Heart right ventricle (tissue), 16 donors: ENCODE measurements around the gene SIVA1. TPM values are rescaled to one million over a fixed set of nuclear protein-coding genes. Genes with fewer than 3 reads are reported as not detected.

Experiments
- ATAC-seq, 8 donors: fragments of 200-7000 bp; cut with Tn5 transposase; one replicate each; pipeline ENCODE4 v1.9.1; 2020; ENCODE audit warnings: mild to moderate bottlenecking in 8 of 8, moderate library complexity in 8 of 8, moderate number of reproducible peaks in 1 of 8
- DNase-seq, 2 donors: peaks; one replicate each; pipeline ENCODE4 v3.0.0-alpha.2; 2020
- H3K27ac ChIP-seq, 10 donors: fragments of 200-600 bp; sonication (generic) in 2 of 10; one replicate each; pipeline versions ENCODE4 v1.5.0 to v1.8.0; 2020 to 2022; ENCODE audit warnings: mild to moderate bottlenecking in 3 of 10
- H3K27me3 ChIP-seq, 7 donors: fragments of 200-600 bp; one replicate each; pipeline ENCODE4 v1.8.0; 2021 to 2022; ENCODE audit warnings: mild to moderate bottlenecking in 2 of 7
- H3K36me3 ChIP-seq, 9 donors: fragments of 200-600 bp; sonication (generic) in 1 of 9; one replicate each; pipeline versions ENCODE4 v1.5.0 to v1.8.0; 2020 to 2022; ENCODE audit warnings: mild to moderate bottlenecking in 2 of 9
- H3K4me1 ChIP-seq, 9 donors: fragments of 200-600 bp; sonication (generic) in 1 of 9; one replicate each; pipeline versions ENCODE4 v1.5.0 to v1.8.0; 2020 to 2022; ENCODE audit warnings: mild to moderate bottlenecking in 4 of 9
- H3K4me3 ChIP-seq, 10 donors: fragments of 200-600 bp; sonication (generic) in 2 of 10; one replicate each; pipeline versions ENCODE4 v1.5.0 to v1.8.0; 2020 to 2022; ENCODE audit warnings: mild to moderate bottlenecking in 7 of 10, moderate library complexity in 2 of 10
- H3K9me3 ChIP-seq, 11 donors: fragments of 200-600 bp in 10 of 11; sonication (generic) in 2 of 11; one replicate each; pipeline versions ENCODE4 v1.5.0 to v1.8.0; 2013 to 2022; ENCODE audit warnings: mild to moderate bottlenecking in 2 of 11, control low read depth in 1 of 11, moderate library complexity in 1 of 11
- CTCF ChIP-seq, 9 donors: fragments of 200-600 bp; sonication (generic) in 2 of 9; IDR thresholded peaks; one replicate each; pipeline versions ENCODE4 v1.5.0 to v1.8.0; 2021 to 2022; ENCODE audit warnings: antibody characterized with exemption in 9 of 9, mild to moderate bottlenecking in 5 of 9, moderate library complexity in 1 of 9
- WGBS, 2 donors: extraction: QIAGEN DNeasy Blood & Tissue Kit; methylation state at CpG; one replicate each; pipeline ENCODE4 v1.1.7; 2013; ENCODE audit warnings: inconsistent platforms in 1 of 2; 5-methylcytosine and 5-hydroxymethylcytosine counted together
- intact Hi-C, 10 donors: fragments of 100-400 bp; cut with DNase I; formaldehyde crosslinking; loops; one replicate each; pipeline versions ENCODE4 v1.11.1 to v1.14.2; 2022
- polyA plus RNA-seq, 2 donors: library from polyadenylated mRNA; stranded (reverse); fragments of 200-250 nt; gene quantifications; one replicate each; pipeline ENCODE4 v1.2.3, GENCODE V29; 2013
- total RNA-seq, 10 donors: library from RNA; stranded (reverse); fragmentation: NEBNext Ultra II Directional in 3 of 10; extraction: Animal tissue kit (Norgen Biotek cat#: 25700) in 3 of 10; gene quantifications; one replicate each; pipeline versions ENCODE4 v1.2.1 to v1.2.4, GENCODE V29; 2021 to 2023
- donor health status: Arrhythmogenic right ventricular cardiomyopathy.
- donor health status: ischemic (EF 13 %, LVEDD 7.1; RV severe dilation, severe dysfunction).
- donor health status: healthy with polysubstance abuse.
- donor health status: DM: no; HTN: yes; CAD: no.
- donor health status: DM: no; HTN: no; CAD: no.
- donor health status: ischemic (EF 25% LVEDD 6.9; RV normal size, moderate dysfunction).
- donor health status: ischemic (EF 25% LVEDD 5.7; RV mildly dilated, moderate dysfunction).
- donor health status: healthy.
- donor health status: DM: yes; HTN: yes; CAD: no.
- donor health status: Ischemic cardiomyopathy.
- donor health status: ischemic (EF 35%, LVEDD 5.7; RV mildly dilated, moderate dysfunction).
- donor health status: nonischemic (EF 11% LVEDD 7.7; RV severe dilation, severe dysfunction).
- donor health status: DM: yes; HTN: yes; CAD: no.
- donor health status: PGD.
- donor health status: ischemic (EF 29% LVEDD 5.4; RV normal size, mild dysfunction).
- donor health status: nonischemic (EF 23%, LVEDD 6.1; RV moderate dilation, normal function).

SIVA1 gene
- total and polyA plus RNA-seq, 12 donors = 43.3 to 203 (median 53.0) TPM

- no peak overlapping the region for H3K4me3 ChIP-seq
- intact Hi-C loops = no loop called here
- H3K9me3 ChIP-seq = no peaks in the 10 kb centered on the region
- no peak for TF ChIP-seq CTCF (IDR thresholded peaks at IDR 0.05)
- DNase-seq (no peak), ATAC-seq (no peak)
- H3K4me1 ChIP-seq = peaks cover 0 to 8% (median 0%) of the 10 kb centered on the region in 9 donors
- H3K27me3 ChIP-seq = no peaks in the 10 kb centered on the region
- H3K36me3 ChIP-seq = peaks cover 0 to 65% (median 8%) of the 10 kb centered on the region in 9 donors
- WGBS, 2 donors = 92 to 93% methylated on average over 24 of the region's 24 CpGs
- no peak overlapping the region for H3K27ac ChIP-seq
Observed at GRCh38 chr14:104780513-104781030, 27.6 kb downstream of the SIVA1 start.

GRCh38 chr14:104781271-104782077 lies 28.5 kb downstream of the SIVA1 start:
- intact Hi-C loops = no loop called here
- TF ChIP-seq CTCF (IDR thresholded peaks at IDR 0.05) = no peak
- Histone ChIP-seq H3K27me3 (no peaks in the 10 kb centered on the region), H3K4me1 (peaks cover 0 to 14% (median 2%) of the 10 kb centered on the region in 9 donors), H3K9me3 (no peaks in the 10 kb centered on the region), H3K36me3 (peaks cover 0 to 60% (median 5%) of the 10 kb centered on the region in 9 donors), H3K4me3 (no peak overlapping the region), H3K27ac (no peak overlapping the region)
- DNase-seq (no peak), ATAC-seq (no peak)
- 89 to 91% methylated on average over 20 of the region's 20 CpGs for WGBS, 2 donors

- WGBS, 2 donors = 91 to 92% methylated on average over 25 to 28 of the region's 28 CpGs
- intact Hi-C loops = no loop called here
- DNase-seq = no peak
- H3K36me3 ChIP-seq = peaks cover 0 to 62% (median 0%) of the 10 kb centered on the region in 9 donors
- H3K27me3 ChIP-seq = no peaks in the 10 kb centered on the region
- TF ChIP-seq CTCF (IDR thresholded peaks at IDR 0.05) = no peak
- no peak overlapping the region for H3K4me3 ChIP-seq
- no peak for ATAC-seq
- H3K9me3 ChIP-seq = no peaks in the 10 kb centered on the region
- H3K4me1 ChIP-seq = peaks cover 0 to 22% (median 9%) of the 10 kb centered on the region in 9 donors
- no peak overlapping the region for H3K27ac ChIP-seq
Observed at GRCh38 chr14:104782086-104782807, 29.3 kb downstream of the SIVA1 start.

GRCh38 chr14:104782808-104783139 lies 29.8 kb downstream of the SIVA1 start:
- Histone ChIP-seq H3K4me1 (peaks cover 0 to 27% (median 14%) of the 10 kb centered on the region in 9 donors), H3K36me3 (peaks cover 0 to 62% (median 0%) of the 10 kb centered on the region in 9 donors), H3K9me3 (no peaks in the 10 kb centered on the region), H3K27ac (no peak overlapping the region), H3K4me3 (no peak overlapping the region), H3K27me3 (no peaks in the 10 kb centered on the region)
- intact Hi-C loops = no loop called here
- no peak for DNase-seq
- WGBS, 2 donors = 78 to 81% methylated on average over 13 of the region's 13 CpGs
- ATAC-seq = no peak
- TF ChIP-seq CTCF (IDR thresholded peaks at IDR 0.05) = no peak
